SH-SY5Y (cell line): ENCODE measurements around the gene SSH3.

Experiments
- GATA2 ChIP-seq: IDR thresholded peaks from 2 replicates; pipeline ENCODE4 v1.6.1; 2011; ENCODE audit warnings: mild to moderate bottlenecking, low read depth, low read length
- GATA3 ChIP-seq: IDR thresholded peaks from 2 replicates; pipeline ENCODE4 v1.6.1; 2011; ENCODE audit warnings: low read depth, mild to moderate bottlenecking, low read length, moderate library complexity

- TF ChIP-seq GATA2 (no peak), GATA3 (no peak)
These were observed 13.5 kb downstream of the SSH3 start for GRCh38 chr11:67316882-67317204.
